ENCODE measurements around the gene CHCHD6.

Gene CHCHD6

GRCh38 chr3:127001486-127002194 is 297.6 kb downstream of the CHCHD6 start:
- DNase-seq (ENCODE audit: low spot score), result no peak
- TF ChIP-seq CTCF (IDR thresholded peaks at IDR 0.05; ENCODE audit: extremely low read depth, missing control alignments), result no peak

- peak; percentile 78 for DNase-seq (ENCODE audit: low spot score)
- no peak for TF ChIP-seq CTCF (IDR thresholded peaks at IDR 0.05; ENCODE audit: extremely low read depth, missing control alignments)
Observed at GRCh38 chr3:127002195-127003174, 298.4 kb downstream of the CHCHD6 start.

- no peak for DNase-seq (ENCODE audit: low spot score)
- TF ChIP-seq CTCF (IDR thresholded peaks at IDR 0.05; ENCODE audit: extremely low read depth, missing control alignments), result no peak
Observed at GRCh38 chr3:127003175-127003555, 299.1 kb downstream of the CHCHD6 start.

- no peak for DNase-seq (ENCODE audit: low spot score)
- no peak for TF ChIP-seq CTCF (IDR thresholded peaks at IDR 0.05; ENCODE audit: extremely low read depth, missing control alignments)
Observed at GRCh38 chr3:127003601-127004280, 299.7 kb downstream of the CHCHD6 start.

GRCh38 chr3:127004641-127005397 is 300.8 kb downstream of the CHCHD6 start:
- no peak for DNase-seq (ENCODE audit: low spot score)
- no peak for TF ChIP-seq CTCF (IDR thresholded peaks at IDR 0.05; ENCODE audit: extremely low read depth, missing control alignments)

GRCh38 chr3:127005864-127006500 is 301.9 kb downstream of the CHCHD6 start:
- no peak for DNase-seq (ENCODE audit: low spot score)
- no peak for TF ChIP-seq CTCF (IDR thresholded peaks at IDR 0.05; ENCODE audit: extremely low read depth, missing control alignments)

Data from GM20000 (cell line).